NCI-H1092 (cell line): ENCODE measurements around the gene OR52E6.

Experiments used
- DNase-seq: peaks from one replicate; lab custom pipeline; 2025; lab: John Stamatoyannopoulos, UW

OR52E6 gene

DNA sequence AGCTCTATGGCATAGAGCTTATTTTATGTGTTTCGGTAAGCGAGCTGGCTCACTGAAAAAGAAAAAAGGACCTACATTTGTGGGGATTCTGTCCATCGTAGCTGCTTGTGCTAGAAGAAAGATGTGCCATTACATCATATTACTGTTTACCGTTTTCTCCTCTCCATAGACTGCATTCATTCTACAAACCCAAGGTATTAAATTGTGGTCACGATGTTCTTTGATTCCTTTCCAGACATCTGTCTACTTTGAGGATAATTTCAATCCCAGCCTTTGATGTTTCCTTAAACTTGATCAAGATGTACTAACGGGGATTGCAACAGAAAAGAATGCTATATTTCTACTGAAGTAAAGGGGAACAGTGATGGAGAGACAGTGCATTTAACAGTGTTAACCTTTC is 45.2 kb downstream of the OR52E6 start:
- DNase-seq = no peak

GRCh38 chr11:5791165-5791564 is 50.5 kb downstream of the OR52E6 start, which contains the start of gene OR52N1:
TSS of gene OR52N1 (minus strand) at chr11:5791265. CDS start at chr11:5788816, 2,449 bp downstream.
- DNase-seq = no peak
